Transverse colon (tissue), 4 donors: ENCODE measurements around the gene FOXN4. TPM values are rescaled to one million over a fixed set of nuclear protein-coding genes. Genes with fewer than 3 reads are reported as not detected.

Experiments used
- DNase-seq: peaks from one replicate; pipeline ENCODE4 v3.0.0-alpha.2; 2019
- H3K27ac ChIP-seq, 4 donors: fragments of 200-600 bp; sonication (generic); 2 replicates each; pipeline ENCODE4 v1.5.1; 2016 to 2018; ENCODE audit warnings: inconsistent platforms in 4 of 4
- H3K27me3 ChIP-seq: fragments of 200-600 bp; sonication (generic); 2 replicates; pipeline ENCODE4 v1.5.1; 2017; ENCODE audit warnings: inconsistent platforms
- H3K36me3 ChIP-seq, 4 donors: fragments of 200-600 bp; sonication (generic); 2 replicates each; pipeline ENCODE4 v1.5.1; 2017 to 2019; ENCODE audit warnings: inconsistent platforms in 4 of 4
- H3K4me1 ChIP-seq, 4 donors: fragments of 200-600 bp; sonication (generic); 2 replicates each; pipeline ENCODE4 v1.5.1; 2017 to 2020; ENCODE audit warnings: inconsistent platforms in 4 of 4
- H3K4me3 ChIP-seq, 4 donors: fragments of 200-600 bp; sonication (generic); 1 replicate in 1 of 4; 2 replicates in 3 of 4; pipeline versions ENCODE4 v1.5.1 to v1.6.1; 2017 to 2019; ENCODE audit warnings: inconsistent platforms in 4 of 4
- H3K9me3 ChIP-seq, 2 donors: fragments of 200-600 bp; sonication (generic); 2 replicates each; pipeline ENCODE4 v1.5.1; 2017 to 2019; ENCODE audit warnings: inconsistent platforms in 2 of 2
- EP300 ChIP-seq: sonication (generic); formaldehyde crosslinking; IDR thresholded peaks from one replicate; pipeline ENCODE4 v1.6.1; 2017; ENCODE audit warnings: antibody characterized with exemption, low read depth
- POLR2A ChIP-seq: fragments of 450-650 bp; IDR thresholded peaks from one replicate; pipeline ENCODE4 v1.6.1; 2016; ENCODE audit warnings: antibody characterized with exemption, mild to moderate bottlenecking, moderate library complexity
- POLR2AphosphoS5 ChIP-seq, 3 donors: sonication (generic); formaldehyde crosslinking; IDR thresholded peaks; one replicate each; pipeline ENCODE4 v1.6.1; 2016; ENCODE audit warnings: antibody characterized with exemption in 3 of 3
- WGBS, 2 donors: methylation state at CpG; one replicate each; pipeline ENCODE4 v1.1.5; 2018; ENCODE audit warnings: low coverage in 1 of 2; 5-methylcytosine and 5-hydroxymethylcytosine counted together
- in situ Hi-C, 4 donors: fragments of 200-750 bp; cut with MboI; loops; one replicate each; pipeline versions ENCODE4 v1.15.0 to v1.15.1; 2017; ENCODE audit warnings: low sequenced_read_pairs in 3 of 4, low pct_ligation_motif_present in 1 of 4, low pct_unique_long_range_greater_than_20kb in 1 of 4
- intact Hi-C: fragments of 100-400 bp; cut with DNase I; formaldehyde crosslinking; loops from one replicate; pipeline ENCODE4 v1.15.1; 2023; ENCODE audit warnings: low total_unique reads
- total RNA-seq, 4 donors: library from RNA; depleted of rRNA; stranded (reverse); fragments of >200 nt; gene quantifications; one replicate each; pipeline ENCODE4 v1.1.0, GENCODE V29; 2016
- TF ChIP-seq, protein P1 (sequence below), 5 experiments: fragments of 200-600 bp in 3 of 5; fragments of 450-650 bp in 2 of 5; sonication (generic) in 3 of 5; IDR thresholded peaks; 1 replicate in 2 of 5; 2 replicates in 3 of 5; pipeline ENCODE4 v1.5.1; 2016 to 2017; ENCODE audit warnings: antibody characterized with exemption in 5 of 5, inconsistent platforms in 3 of 5, mild to moderate bottlenecking in 2 of 5, moderate library complexity in 1 of 5

Gene FOXN4
- total RNA-seq, 4 donors from 2014 or later = not detected

DNA sequence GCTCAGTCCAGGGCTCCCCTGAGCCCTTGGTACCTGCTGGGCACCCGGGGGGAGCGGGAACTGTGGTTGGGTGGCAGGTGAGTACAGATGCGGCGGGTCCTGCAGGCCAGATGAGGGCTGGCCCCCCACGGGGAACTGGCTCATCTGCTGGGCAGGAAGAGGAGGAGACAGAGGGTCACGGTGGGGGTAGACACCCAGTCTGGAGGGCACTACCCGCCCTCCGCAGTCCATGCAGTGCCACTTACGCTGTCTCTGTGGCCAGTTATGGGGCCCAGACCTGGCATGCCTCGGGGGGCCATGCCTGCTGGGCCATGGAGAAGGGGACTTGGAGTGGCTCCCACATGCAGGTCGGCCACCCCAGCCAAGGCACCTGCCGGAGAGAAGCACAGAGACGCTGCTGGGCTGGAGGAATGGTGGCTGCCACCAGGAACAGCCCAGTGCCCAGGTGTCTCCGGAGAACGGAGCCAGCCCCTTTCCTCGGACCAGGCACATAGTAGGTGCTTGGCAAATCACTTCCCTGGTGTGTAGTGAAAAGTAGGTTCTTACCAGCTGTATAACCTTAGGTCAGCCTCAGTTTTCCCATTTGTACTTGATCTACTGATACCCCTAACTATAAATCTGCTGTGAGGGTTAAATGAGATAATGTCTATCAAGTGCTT is 21.1 kb downstream of the FOXN4 start:
- Histone ChIP-seq H3K36me3 (no peaks in the 10 kb centered on the region), H3K27me3 (peaks cover 4% of the 10 kb centered on the region), H3K27ac (no peak overlapping the region), H3K4me1 (peaks cover 8 to 14% (median 12%) of the 10 kb centered on the region in 4 donors), H3K9me3 (no peaks in the 10 kb centered on the region), H3K4me3 (no peak overlapping the region)
- in situ Hi-C loops = no loop called here
- 81 to 86% methylated on average over 6 to 14 of the region's 16 CpGs for WGBS, 2 donors
- TF ChIP-seq, protein P1, sequence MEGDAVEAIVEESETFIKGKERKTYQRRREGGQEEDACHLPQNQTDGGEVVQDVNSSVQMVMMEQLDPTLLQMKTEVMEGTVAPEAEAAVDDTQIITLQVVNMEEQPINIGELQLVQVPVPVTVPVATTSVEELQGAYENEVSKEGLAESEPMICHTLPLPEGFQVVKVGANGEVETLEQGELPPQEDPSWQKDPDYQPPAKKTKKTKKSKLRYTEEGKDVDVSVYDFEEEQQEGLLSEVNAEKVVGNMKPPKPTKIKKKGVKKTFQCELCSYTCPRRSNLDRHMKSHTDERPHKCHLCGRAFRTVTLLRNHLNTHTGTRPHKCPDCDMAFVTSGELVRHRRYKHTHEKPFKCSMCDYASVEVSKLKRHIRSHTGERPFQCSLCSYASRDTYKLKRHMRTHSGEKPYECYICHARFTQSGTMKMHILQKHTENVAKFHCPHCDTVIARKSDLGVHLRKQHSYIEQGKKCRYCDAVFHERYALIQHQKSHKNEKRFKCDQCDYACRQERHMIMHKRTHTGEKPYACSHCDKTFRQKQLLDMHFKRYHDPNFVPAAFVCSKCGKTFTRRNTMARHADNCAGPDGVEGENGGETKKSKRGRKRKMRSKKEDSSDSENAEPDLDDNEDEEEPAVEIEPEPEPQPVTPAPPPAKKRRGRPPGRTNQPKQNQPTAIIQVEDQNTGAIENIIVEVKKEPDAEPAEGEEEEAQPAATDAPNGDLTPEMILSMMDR (IDR thresholded peaks at IDR 0.05) = no peak
- TF ChIP-seq EP300 (no peak), POLR2AphosphoS5 (IDR thresholded peaks at IDR 0.05) (no peak), POLR2A (no peak)
- DNase-seq = no peak
- intact Hi-C loops = no loop called here

DNA sequence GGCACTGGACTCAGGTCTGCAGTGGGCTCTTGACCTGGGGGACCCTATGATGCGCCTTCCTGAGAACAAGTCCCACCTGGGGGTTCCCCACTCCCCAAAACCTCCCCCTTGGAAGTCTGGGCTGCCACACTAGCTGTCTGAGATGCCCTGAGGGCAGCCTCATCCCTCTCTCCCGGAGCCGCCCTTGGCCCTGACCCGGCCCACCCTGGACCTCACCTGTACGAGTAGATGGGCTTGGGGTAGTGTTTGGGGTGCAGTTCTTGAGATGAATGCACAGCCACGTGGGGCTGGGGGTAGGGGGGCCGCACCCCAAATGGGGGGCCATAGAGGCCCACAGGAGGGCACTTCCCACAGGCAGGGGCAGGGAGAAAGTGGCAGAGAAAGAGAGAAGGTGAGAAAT is 21.9 kb downstream of the FOXN4 start:
- H3K36me3 ChIP-seq = no peaks in the 10 kb centered on the region
- TF ChIP-seq POLR2AphosphoS5 (IDR thresholded peaks at IDR 0.05) (no peak), EP300 (no peak), POLR2A (no peak)
- TF ChIP-seq, protein P1 (IDR thresholded peaks at IDR 0.05) = no peak
- 90% methylated on average over 7 of the region's 7 CpGs; no CpG with 5 or more reads in 1 of the 2 donors for WGBS, 2 donors
- H3K9me3 ChIP-seq = no peaks in the 10 kb centered on the region
- in situ Hi-C loops = no loop called here
- intact Hi-C loops = no loop called here
- H3K27ac ChIP-seq = no peak overlapping the region
- no peak overlapping the region for H3K4me3 ChIP-seq
- H3K4me1 ChIP-seq = peaks cover 8 to 14% (median 12%) of the 10 kb centered on the region in 4 donors
- H3K27me3 ChIP-seq = peaks cover 4% of the 10 kb centered on the region
- no peak for DNase-seq

DNA sequence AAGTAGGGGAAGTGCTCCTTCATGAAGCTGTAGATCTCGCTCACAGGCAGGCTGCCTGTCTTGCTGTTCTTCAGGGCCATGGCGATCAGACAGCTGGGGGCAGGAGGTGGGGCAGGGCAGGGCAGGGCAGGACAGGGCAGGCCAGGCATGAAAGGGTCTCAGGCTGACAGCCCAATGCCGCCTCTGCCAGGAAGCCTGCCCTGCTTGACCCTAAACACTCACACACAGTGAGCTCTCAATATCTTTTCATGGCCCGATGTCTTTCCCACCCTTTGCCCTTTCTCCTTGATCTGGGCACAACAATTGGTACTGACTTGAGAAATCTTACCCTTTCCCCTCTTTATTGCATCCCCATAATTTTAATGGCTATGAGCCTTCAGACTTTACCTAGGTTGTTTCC is 22.4 kb downstream of the FOXN4 start:
- TF ChIP-seq POLR2A = no peak
- TF ChIP-seq, protein P1 (IDR thresholded peaks at IDR 0.05) = no peak
- no peak for TF ChIP-seq EP300
- TF ChIP-seq POLR2AphosphoS5 (IDR thresholded peaks at IDR 0.05) = no peak
- Histone ChIP-seq H3K27me3 (no peaks in the 10 kb centered on the region), H3K9me3 (no peaks in the 10 kb centered on the region), H3K27ac (no peak overlapping the region), H3K4me1 (peaks cover 3 to 9% (median 7%) of the 10 kb centered on the region in 4 donors), H3K4me3 (no peak overlapping the region), H3K36me3 (no peaks in the 10 kb centered on the region)
- WGBS, 2 donors = 84% methylated on average over 4 of the region's 4 CpGs; no CpG with 5 or more reads in 1 of the 2 donors
- DNase-seq = no peak
- intact Hi-C loops (no loop called here), in situ Hi-C loops (no loop called here)

DNA sequence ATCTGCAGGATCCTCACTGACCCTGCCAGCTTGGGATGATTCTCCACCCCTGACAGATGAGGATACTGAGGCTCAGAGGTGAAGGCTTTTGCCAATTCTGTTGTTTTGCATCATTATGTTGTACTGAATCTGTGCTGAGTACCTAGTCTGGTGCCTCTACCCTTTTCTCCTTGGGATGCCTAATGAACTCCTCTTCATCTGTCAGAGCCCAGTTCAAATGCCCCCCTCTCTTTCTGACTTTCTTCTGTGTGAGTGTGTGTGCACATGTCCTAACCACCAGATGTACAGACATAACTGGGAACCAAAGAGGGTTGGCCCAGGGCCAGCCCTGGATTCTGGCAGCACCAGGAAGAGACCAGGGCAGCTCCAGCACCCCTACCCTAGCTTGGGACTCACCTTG is 22.8 kb downstream of the FOXN4 start:
- no peak for DNase-seq
- in situ Hi-C loops = no loop called here
- intact Hi-C loops = no loop called here
- H3K27ac ChIP-seq = no peak overlapping the region
- no peaks in the 10 kb centered on the region for H3K27me3 ChIP-seq
- peaks cover 0 to 5% (median 4%) of the 10 kb centered on the region in 4 donors for H3K4me1 ChIP-seq
- no peaks in the 10 kb centered on the region for H3K9me3 ChIP-seq
- H3K36me3 ChIP-seq = no peaks in the 10 kb centered on the region
- no peak overlapping the region for H3K4me3 ChIP-seq
- TF ChIP-seq, protein P1 (IDR thresholded peaks at IDR 0.05) = no peak
- TF ChIP-seq EP300 (no peak), POLR2A (no peak), POLR2AphosphoS5 (IDR thresholded peaks at IDR 0.05) (no peak)
